GM23338 (cell line): ENCODE data around the gene UHRF2. TPM values are rescaled to one million over a fixed set of nuclear protein-coding genes. Genes with fewer than 3 reads are reported as not detected.

Experiments
- ATAC-seq: fragments of 200-7000 bp; cut with Tn5 transposase; 3 replicates; pipeline ENCODE4 v1.9.1; 2020
- DNase-seq: peaks from one replicate; pipeline ENCODE4 v3.0.0-alpha.2; 2015; ENCODE audit warnings: low spot score
- H2AFZ ChIP-seq: fragments of 200-600 bp; sonication (generic); 2 replicates; pipeline ENCODE4 v1.8.0; 2016; ENCODE audit warnings: antibody characterized with exemption, mild to moderate bottlenecking, moderate library complexity
- H3F3A ChIP-seq: fragments of 200-600 bp; sonication (generic); replicated peaks from 2 replicates; pipeline ENCODE4 v1.8.0; 2017; ENCODE audit warnings: antibody characterized with exemption, mixed run types, low read depth
- H3K27ac ChIP-seq: fragments of 200-600 bp; sonication (generic); 2 replicates; pipeline ENCODE4 v1.6.1; 2016; ENCODE audit warnings: low read depth
- H3K27me3 ChIP-seq: fragments of 200-600 bp; sonication (generic); 2 replicates; pipeline ENCODE4 v1.8.0; 2016; ENCODE audit warnings: mild to moderate bottlenecking, mixed run types, moderate library complexity; ENCODE audit not compliant: insufficient read depth
- H3K36me3 ChIP-seq: fragments of 200-600 bp; sonication (generic); 2 replicates; pipeline ENCODE4 v1.8.0; 2016; ENCODE audit warnings: mild to moderate bottlenecking; ENCODE audit not compliant: insufficient read depth
- H3K4me1 ChIP-seq: fragments of 200-600 bp; sonication (generic); 2 replicates; pipeline ENCODE4 v1.8.0; 2016; ENCODE audit warnings: mild to moderate bottlenecking, moderate library complexity; ENCODE audit not compliant: insufficient read depth
- H3K4me2 ChIP-seq: fragments of 200-600 bp; sonication (generic); 2 replicates; pipeline ENCODE4 v1.7.1; 2017; ENCODE audit warnings: mixed run types
- H3K4me3 ChIP-seq: fragments of 200-600 bp; sonication (generic); 2 replicates; pipeline ENCODE4 v1.6.1; 2016; ENCODE audit warnings: mixed run types
- H3K79me2 ChIP-seq: fragments of 200-600 bp; sonication (generic); replicated peaks from 2 replicates; pipeline ENCODE4 v1.8.0; 2017; ENCODE audit warnings: mild to moderate bottlenecking; ENCODE audit not compliant: insufficient read depth
- H3K9me2 ChIP-seq: fragments of 200-600 bp; sonication (generic); 2 replicates; pipeline ENCODE4 v1.8.0; 2017; ENCODE audit not compliant: insufficient read depth
- H4K20me1 ChIP-seq: fragments of 200-600 bp; sonication (generic); replicated peaks from 2 replicates; pipeline ENCODE4 v1.8.0; 2017; ENCODE audit warnings: mild to moderate bottlenecking; ENCODE audit not compliant: insufficient read depth
- H3K27ac Mint-ChIP-seq: 2 replicates; pipeline ENCODE4 v1.8.0; 2020; ENCODE audit warnings: inconsistent platforms, mild to moderate bottlenecking, moderate library complexity, mixed read lengths
- H3K27me3 Mint-ChIP-seq: 3 replicates; pipeline ENCODE4 v1.8.0; 2022; ENCODE audit warnings: low read depth, mild to moderate bottlenecking, moderate library complexity, mixed read lengths, inconsistent platforms; ENCODE audit not compliant: insufficient read depth, poor library complexity
- H3K36me3 Mint-ChIP-seq: 3 replicates; pipeline ENCODE4 v1.8.0; 2021; ENCODE audit warnings: low read depth, mild to moderate bottlenecking, inconsistent platforms, moderate library complexity, mixed read lengths
- H3K4me1 Mint-ChIP-seq: 3 replicates; pipeline ENCODE4 v1.8.0; 2020; ENCODE audit warnings: mild to moderate bottlenecking, inconsistent platforms, mixed read lengths
- H3K4me3 Mint-ChIP-seq: 3 replicates; pipeline ENCODE4 v1.8.0; 2021; ENCODE audit warnings: moderate library complexity, mild to moderate bottlenecking, inconsistent platforms, mixed read lengths
- H3K9me3 Mint-ChIP-seq: 3 replicates; pipeline ENCODE4 v1.8.0; 2020; ENCODE audit warnings: moderate library complexity, mild to moderate bottlenecking, inconsistent platforms, mixed read lengths
- CREB1 ChIP-seq: fragments of 250-450 bp; sonication (Bioruptor Pico); IDR thresholded peaks from 2 replicates; pipeline ENCODE4 v1.5.0; 2020; ENCODE audit warnings: low read depth, mild to moderate bottlenecking, moderate library complexity
- EZH2 ChIP-seq: fragments of 200-600 bp; sonication (generic); IDR thresholded peaks from one replicate; pipeline ENCODE4 v1.8.0; 2017; ENCODE audit warnings: antibody characterized with exemption, mild to moderate bottlenecking, low read depth; ENCODE audit not compliant: unreplicated experiment
- EZH2phosphoT487 ChIP-seq: fragments of 200-600 bp; sonication (generic); IDR thresholded peaks from one replicate; pipeline ENCODE4 v1.8.1; 2018; ENCODE audit warnings: antibody characterized with exemption; ENCODE audit not compliant: unreplicated experiment
- JUNB ChIP-seq: IDR thresholded peaks from one replicate; pipeline ENCODE4 v1.6.1; 2016; ENCODE audit warnings: antibody characterized with exemption; ENCODE audit not compliant: unreplicated experiment
- NANOG ChIP-seq: IDR thresholded peaks from 2 replicates; pipeline ENCODE4 v1.6.1; 2016; ENCODE audit warnings: antibody characterized with exemption, borderline replicate concordance
- POLR2AphosphoS5 ChIP-seq: IDR thresholded peaks from 2 replicates; pipeline ENCODE4 v1.6.1; 2016; ENCODE audit warnings: antibody characterized with exemption, low read depth
- STAT1 ChIP-seq: IDR thresholded peaks from one replicate; pipeline ENCODE4 v1.6.1; 2016; ENCODE audit warnings: antibody characterized with exemption; ENCODE audit not compliant: unreplicated experiment
- ZNF114 ChIP-seq: fragments of 250-450 bp; sonication (Bioruptor Pico); IDR thresholded peaks from 2 replicates; pipeline ENCODE4 v1.5.0; 2020; ENCODE audit warnings: mild to moderate bottlenecking, moderate library complexity
- ZNF331 ChIP-seq: fragments of 250-450 bp; sonication (Bioruptor Pico); IDR thresholded peaks from 2 replicates; pipeline ENCODE4 v1.5.0; 2020; ENCODE audit warnings: low read depth, mild to moderate bottlenecking, moderate library complexity
- polyA plus RNA-seq: library from polyadenylated mRNA; unstranded; fragments of >200 nt; fragmentation: Nextera tagmentation; extraction: Ambion mirVana; gene quantifications from 2 replicates; pipeline ENCODE4 v1.2.1, GENCODE V29; 2016
- total RNA-seq: library from RNA; depleted of rRNA; stranded (reverse); fragments of >200 nt; shearing (Covaris generic); gene quantifications from 2 replicates; pipeline ENCODE4 v1.2.3, GENCODE V29; 2014
- TF ChIP-seq, protein P1 (sequence below), 2 experiments: fragments of 200-600 bp in 1 of 2; sonication (generic) in 1 of 2; conservative IDR thresholded peaks; 2 replicates each; pipeline versions ENCODE4 v1.5.1 to v1.6.1; 2016 to 2017; ENCODE audit warnings: antibody characterized with exemption in 2 of 2, low read depth in 2 of 2, mild to moderate bottlenecking in 2 of 2, moderate library complexity in 1 of 2
- TF ChIP-seq, protein P2 (sequence below): IDR thresholded peaks from one replicate; pipeline ENCODE4 v1.6.1; 2018; ENCODE audit warnings: antibody characterized with exemption; ENCODE audit not compliant: unreplicated experiment
- TF ChIP-seq, protein P3 (sequence below): fragments of 250-450 bp; sonication (Bioruptor Pico); IDR thresholded peaks from 2 replicates; pipeline ENCODE4 v1.5.0; 2020; ENCODE audit warnings: mild to moderate bottlenecking, moderate library complexity
- TF ChIP-seq, protein P4 (sequence below): IDR thresholded peaks from 2 replicates; pipeline ENCODE4 v1.6.1; 2016; ENCODE audit warnings: antibody characterized with exemption

Gene UHRF2
- total and polyA plus RNA-seq, 2 experiments from 2014 or later = 15.1 to 51.6 TPM

DNA sequence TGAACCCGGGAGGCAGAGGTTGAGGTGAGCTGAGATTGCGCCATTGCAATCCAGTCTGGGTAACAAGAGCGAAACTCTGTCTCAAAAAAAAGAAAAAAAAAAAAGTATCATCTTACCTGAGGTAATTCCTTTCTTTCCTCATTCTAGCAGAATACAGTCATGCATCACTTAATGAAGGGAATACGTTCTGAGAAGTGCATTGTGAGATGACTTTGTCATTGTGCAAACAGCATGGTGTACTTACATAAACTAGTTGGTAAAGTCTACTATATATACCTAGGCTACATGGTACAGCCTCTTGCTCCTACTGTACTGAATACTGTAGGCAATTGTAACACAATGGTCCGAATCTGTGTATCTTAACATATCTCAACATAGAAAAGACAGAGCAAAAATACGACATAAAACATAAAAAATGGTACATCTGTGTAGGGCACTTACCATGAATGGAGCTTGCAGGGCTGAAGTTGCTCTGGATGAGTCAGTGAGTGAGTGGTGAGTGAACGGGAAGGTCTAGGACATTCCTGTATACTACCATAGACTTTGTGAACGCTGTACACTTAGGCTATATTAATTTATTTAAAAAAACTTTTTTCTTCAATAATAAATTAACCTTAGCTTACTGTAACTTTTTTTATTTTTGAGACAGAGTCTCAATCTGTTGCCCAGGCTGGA lies 132.2 kb downstream of the UHRF2 start:
- no peaks in the 10 kb centered on the region for H3F3A ChIP-seq
- no peak overlapping the region; the same call in 1 of the 2 replicates for H3K27ac Mint-ChIP-seq
- peaks cover 20% of the 10 kb centered on the region for H3K36me3 Mint-ChIP-seq
- no peak overlapping the region for H3K4me3 ChIP-seq
- no peak overlapping the region for H3K4me2 ChIP-seq
- no peak for ATAC-seq
- H3K36me3 ChIP-seq = peaks cover 24% of the 10 kb centered on the region
- no peaks in the 10 kb centered on the region for H3K4me1 ChIP-seq
- peaks cover 4% of the 10 kb centered on the region; the same call in 2 of the 3 replicates for H3K4me1 Mint-ChIP-seq
- H2AFZ ChIP-seq = no peak overlapping the region
- H4K20me1 ChIP-seq = no peaks in the 10 kb centered on the region
- H3K4me3 Mint-ChIP-seq = no peak overlapping the region
- no peaks in the 10 kb centered on the region for H3K9me2 ChIP-seq
- H3K27me3 ChIP-seq = no peaks in the 10 kb centered on the region
- DNase-seq = no peak
- H3K79me2 ChIP-seq = no peaks in the 10 kb centered on the region
- H3K27me3 Mint-ChIP-seq = peaks cover 6% of the 10 kb centered on the region
- H3K9me3 Mint-ChIP-seq = no peaks in the 10 kb centered on the region
- no peak overlapping the region; the same call in 1 of the 2 replicates for H3K27ac ChIP-seq
- TF ChIP-seq ZNF331 (no peak), NANOG (no peak), CREB1 (CRISPR knock-in tag) (no peak), JUNB (no peak), EZH2phosphoT487 (no peak), ZNF114 (no peak), POLR2AphosphoS5 (no peak), EZH2 (no peak), STAT1 (no peak)
- TF ChIP-seq, protein P1, sequence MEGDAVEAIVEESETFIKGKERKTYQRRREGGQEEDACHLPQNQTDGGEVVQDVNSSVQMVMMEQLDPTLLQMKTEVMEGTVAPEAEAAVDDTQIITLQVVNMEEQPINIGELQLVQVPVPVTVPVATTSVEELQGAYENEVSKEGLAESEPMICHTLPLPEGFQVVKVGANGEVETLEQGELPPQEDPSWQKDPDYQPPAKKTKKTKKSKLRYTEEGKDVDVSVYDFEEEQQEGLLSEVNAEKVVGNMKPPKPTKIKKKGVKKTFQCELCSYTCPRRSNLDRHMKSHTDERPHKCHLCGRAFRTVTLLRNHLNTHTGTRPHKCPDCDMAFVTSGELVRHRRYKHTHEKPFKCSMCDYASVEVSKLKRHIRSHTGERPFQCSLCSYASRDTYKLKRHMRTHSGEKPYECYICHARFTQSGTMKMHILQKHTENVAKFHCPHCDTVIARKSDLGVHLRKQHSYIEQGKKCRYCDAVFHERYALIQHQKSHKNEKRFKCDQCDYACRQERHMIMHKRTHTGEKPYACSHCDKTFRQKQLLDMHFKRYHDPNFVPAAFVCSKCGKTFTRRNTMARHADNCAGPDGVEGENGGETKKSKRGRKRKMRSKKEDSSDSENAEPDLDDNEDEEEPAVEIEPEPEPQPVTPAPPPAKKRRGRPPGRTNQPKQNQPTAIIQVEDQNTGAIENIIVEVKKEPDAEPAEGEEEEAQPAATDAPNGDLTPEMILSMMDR (conservative IDR thresholded peaks at IDR 0.05; ENCODE audit: low read depth in 2 of 2) = no peak
- TF ChIP-seq, protein P2, sequence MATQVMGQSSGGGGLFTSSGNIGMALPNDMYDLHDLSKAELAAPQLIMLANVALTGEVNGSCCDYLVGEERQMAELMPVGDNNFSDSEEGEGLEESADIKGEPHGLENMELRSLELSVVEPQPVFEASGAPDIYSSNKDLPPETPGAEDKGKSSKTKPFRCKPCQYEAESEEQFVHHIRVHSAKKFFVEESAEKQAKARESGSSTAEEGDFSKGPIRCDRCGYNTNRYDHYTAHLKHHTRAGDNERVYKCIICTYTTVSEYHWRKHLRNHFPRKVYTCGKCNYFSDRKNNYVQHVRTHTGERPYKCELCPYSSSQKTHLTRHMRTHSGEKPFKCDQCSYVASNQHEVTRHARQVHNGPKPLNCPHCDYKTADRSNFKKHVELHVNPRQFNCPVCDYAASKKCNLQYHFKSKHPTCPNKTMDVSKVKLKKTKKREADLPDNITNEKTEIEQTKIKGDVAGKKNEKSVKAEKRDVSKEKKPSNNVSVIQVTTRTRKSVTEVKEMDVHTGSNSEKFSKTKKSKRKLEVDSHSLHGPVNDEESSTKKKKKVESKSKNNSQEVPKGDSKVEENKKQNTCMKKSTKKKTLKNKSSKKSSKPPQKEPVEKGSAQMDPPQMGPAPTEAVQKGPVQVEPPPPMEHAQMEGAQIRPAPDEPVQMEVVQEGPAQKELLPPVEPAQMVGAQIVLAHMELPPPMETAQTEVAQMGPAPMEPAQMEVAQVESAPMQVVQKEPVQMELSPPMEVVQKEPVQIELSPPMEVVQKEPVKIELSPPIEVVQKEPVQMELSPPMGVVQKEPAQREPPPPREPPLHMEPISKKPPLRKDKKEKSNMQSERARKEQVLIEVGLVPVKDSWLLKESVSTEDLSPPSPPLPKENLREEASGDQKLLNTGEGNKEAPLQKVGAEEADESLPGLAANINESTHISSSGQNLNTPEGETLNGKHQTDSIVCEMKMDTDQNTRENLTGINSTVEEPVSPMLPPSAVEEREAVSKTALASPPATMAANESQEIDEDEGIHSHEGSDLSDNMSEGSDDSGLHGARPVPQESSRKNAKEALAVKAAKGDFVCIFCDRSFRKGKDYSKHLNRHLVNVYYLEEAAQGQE = no peak
- TF ChIP-seq, protein P3, sequence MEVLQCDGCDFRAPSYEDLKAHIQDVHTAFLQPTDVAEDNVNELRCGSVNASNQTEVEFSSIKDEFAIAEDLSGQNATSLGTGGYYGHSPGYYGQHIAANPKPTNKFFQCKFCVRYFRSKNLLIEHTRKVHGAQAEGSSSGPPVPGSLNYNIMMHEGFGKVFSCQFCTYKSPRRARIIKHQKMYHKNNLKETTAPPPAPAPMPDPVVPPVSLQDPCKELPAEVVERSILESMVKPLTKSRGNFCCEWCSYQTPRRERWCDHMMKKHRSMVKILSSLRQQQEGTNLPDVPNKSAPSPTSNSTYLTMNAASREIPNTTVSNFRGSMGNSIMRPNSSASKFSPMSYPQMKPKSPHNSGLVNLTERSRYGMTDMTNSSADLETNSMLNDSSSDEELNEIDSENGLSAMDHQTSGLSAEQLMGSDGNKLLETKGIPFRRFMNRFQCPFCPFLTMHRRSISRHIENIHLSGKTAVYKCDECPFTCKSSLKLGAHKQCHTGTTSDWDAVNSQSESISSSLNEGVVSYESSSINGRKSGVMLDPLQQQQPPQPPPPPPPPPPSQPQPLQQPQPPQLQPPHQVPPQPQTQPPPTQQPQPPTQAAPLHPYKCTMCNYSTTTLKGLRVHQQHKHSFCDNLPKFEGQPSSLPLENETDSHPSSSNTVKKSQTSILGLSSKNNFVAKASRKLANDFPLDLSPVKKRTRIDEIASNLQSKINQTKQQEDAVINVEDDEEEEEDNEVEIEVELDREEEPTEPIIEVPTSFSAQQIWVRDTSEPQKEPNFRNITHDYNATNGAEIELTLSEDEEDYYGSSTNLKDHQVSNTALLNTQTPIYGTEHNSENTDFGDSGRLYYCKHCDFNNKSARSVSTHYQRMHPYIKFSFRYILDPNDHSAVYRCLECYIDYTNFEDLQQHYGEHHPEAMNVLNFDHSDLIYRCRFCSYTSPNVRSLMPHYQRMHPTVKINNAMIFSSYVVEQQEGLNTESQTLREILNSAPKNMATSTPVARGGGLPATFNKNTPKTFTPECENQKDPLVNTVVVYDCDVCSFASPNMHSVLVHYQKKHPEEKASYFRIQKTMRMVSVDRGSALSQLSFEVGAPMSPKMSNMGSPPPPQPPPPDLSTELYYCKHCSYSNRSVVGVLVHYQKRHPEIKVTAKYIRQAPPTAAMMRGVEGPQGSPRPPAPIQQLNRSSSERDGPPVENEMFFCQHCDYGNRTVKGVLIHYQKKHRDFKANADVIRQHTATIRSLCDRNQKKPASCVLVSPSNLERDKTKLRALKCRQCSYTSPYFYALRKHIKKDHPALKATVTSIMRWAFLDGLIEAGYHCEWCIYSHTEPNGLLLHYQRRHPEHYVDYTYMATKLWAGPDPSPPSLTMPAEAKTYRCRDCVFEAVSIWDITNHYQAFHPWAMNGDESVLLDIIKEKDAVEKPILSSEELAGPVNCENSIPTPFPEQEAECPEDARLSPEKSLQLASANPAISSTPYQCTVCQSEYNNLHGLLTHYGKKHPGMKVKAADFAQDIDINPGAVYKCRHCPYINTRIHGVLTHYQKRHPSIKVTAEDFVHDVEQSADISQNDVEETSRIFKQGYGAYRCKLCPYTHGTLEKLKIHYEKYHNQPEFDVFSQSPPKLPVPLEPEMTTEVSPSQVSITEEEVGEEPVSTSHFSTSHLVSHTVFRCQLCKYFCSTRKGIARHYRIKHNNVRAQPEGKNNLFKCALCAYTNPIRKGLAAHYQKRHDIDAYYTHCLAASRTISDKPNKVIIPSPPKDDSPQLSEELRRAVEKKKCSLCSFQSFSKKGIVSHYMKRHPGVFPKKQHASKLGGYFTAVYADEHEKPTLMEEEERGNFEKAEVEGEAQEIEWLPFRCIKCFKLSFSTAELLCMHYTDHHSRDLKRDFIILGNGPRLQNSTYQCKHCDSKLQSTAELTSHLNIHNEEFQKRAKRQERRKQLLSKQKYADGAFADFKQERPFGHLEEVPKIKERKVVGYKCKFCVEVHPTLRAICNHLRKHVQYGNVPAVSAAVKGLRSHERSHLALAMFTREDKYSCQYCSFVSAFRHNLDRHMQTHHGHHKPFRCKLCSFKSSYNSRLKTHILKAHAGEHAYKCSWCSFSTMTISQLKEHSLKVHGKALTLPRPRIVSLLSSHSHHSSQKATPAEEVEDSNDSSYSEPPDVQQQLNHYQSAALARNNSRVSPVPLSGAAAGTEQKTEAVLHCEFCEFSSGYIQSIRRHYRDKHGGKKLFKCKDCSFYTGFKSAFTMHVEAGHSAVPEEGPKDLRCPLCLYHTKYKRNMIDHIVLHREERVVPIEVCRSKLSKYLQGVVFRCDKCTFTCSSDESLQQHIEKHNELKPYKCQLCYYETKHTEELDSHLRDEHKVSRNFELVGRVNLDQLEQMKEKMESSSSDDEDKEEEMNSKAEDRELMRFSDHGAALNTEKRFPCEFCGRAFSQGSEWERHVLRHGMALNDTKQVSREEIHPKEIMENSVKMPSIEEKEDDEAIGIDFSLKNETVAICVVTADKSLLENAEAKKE (CRISPR knock-in tag) = no peak
- TF ChIP-seq, protein P4, sequence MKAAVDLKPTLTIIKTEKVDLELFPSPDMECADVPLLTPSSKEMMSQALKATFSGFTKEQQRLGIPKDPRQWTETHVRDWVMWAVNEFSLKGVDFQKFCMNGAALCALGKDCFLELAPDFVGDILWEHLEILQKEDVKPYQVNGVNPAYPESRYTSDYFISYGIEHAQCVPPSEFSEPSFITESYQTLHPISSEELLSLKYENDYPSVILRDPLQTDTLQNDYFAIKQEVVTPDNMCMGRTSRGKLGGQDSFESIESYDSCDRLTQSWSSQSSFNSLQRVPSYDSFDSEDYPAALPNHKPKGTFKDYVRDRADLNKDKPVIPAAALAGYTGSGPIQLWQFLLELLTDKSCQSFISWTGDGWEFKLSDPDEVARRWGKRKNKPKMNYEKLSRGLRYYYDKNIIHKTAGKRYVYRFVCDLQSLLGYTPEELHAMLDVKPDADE = no peak
